GM19239 (cell line): ENCODE results near the gene FAM151A.
"Not testable (repeated sequence)": the region's sequence is repeated elsewhere in the genome, so short reads cannot be mapped to it uniquely, and the experiment has no call there.

ENCODE experiments used
- DNase-seq: peaks from one replicate; pipeline ENCODE4 v3.0.0; 2011; ENCODE audit warnings: low spot score; ENCODE audit not compliant: insufficient read length
- FAIRE-seq: peaks from 2 replicates; lab custom pipeline; 2011; peaks lifted over from hg19 to GRCh38; lab: Jason Lieb, UNC

FAM151A gene

GRCh38 chr1:54640361-54640760, 17.0 kb upstream of the FAM151A start:
- DNase-seq = no peak
- FAIRE-seq = no peak

GRCh38 chr1:54636461-54637446, 13.4 kb upstream of the FAM151A start:
- DNase-seq, FAIRE-seq: not testable (repeated sequence)

- FAIRE-seq, DNase-seq: not testable (repeated sequence)
Observed at GRCh38 chr1:54635804-54636203, 12.5 kb upstream of the FAM151A start.

GRCh38 chr1:54627196-54627595, 3.9 kb upstream of the FAM151A start:
- no peak for DNase-seq
- FAIRE-seq = no peak

GRCh38 chr1:54624466-54625464, 1.4 kb upstream of the FAM151A start:
- DNase-seq = no peak
- no peak for FAIRE-seq

- DNase-seq (no peak), FAIRE-seq (no peak)
Observed at GRCh38 chr1:54619749-54620148, 3.6 kb downstream of the FAM151A start.

- FAIRE-seq (no peak), DNase-seq (no peak)
Observed at GRCh38 chr1:54615531-54616279, 7.6 kb downstream of the FAM151A start.

- DNase-seq (no peak), FAIRE-seq (no peak)
Observed at GRCh38 chr1:54614563-54614962, 8.8 kb downstream of the FAM151A start.

- DNase-seq = no peak
- no peak for FAIRE-seq
Observed at GRCh38 chr1:54614024-54614423, 9.3 kb downstream of the FAM151A start.

- FAIRE-seq = no peak
- no peak for DNase-seq
Observed at GRCh38 chr1:54611621-54612020, 11.7 kb downstream of the FAM151A start.

- DNase-seq (no peak), FAIRE-seq (no peak)
Observed at GRCh38 chr1:54610601-54611580, 12.4 kb downstream of the FAM151A start.

- FAIRE-seq (no peak), DNase-seq (no peak)
Observed at GRCh38 chr1:54610048-54610447, 13.3 kb downstream of the FAM151A start.

GRCh38 chr1:54609301-54609921, 13.9 kb downstream of the FAM151A start:
- FAIRE-seq (no peak), DNase-seq (no peak)

- FAIRE-seq = no peak
- no peak for DNase-seq
Observed at GRCh38 chr1:54608566-54609230, 14.6 kb downstream of the FAM151A start.

- FAIRE-seq (no peak), DNase-seq (no peak)
Observed at GRCh38 chr1:54607821-54608565, 15.3 kb downstream of the FAM151A start.

GRCh38 chr1:54606990-54607325, 16.4 kb downstream of the FAM151A start:
- FAIRE-seq = no peak
- DNase-seq = no peak
